Non-pigmented ciliary epithelial cell (primary cell): ENCODE results near the gene NXN.
"Not testable (repeated sequence)": the region's sequence is repeated elsewhere in the genome, so short reads cannot be mapped to it uniquely, and the experiment has no call there.

ENCODE experiments used
- DNase-seq: peaks from one replicate; pipeline ENCODE4 v3.0.0-alpha.2; 2010; ENCODE audit warnings: low read depth

Gene NXN

DNA sequence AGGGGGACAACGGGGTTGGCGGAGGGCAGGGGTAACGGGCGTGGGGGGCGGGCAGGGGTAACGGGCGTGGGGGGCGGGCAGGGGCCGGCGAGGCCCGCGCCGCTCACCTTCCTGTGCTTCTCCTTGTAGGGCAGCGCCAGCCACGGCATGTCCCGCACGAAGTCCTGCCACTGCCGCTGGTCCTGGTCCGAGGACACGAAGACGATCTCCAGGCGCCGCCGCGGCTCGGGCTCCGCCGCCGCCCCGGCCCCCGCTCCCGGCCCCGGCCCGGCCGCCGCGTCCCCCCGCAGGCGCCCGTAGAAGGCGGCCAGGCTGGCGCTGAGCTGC is 401 bp downstream of the NXN start:
- DNase-seq = no peak

DNA sequence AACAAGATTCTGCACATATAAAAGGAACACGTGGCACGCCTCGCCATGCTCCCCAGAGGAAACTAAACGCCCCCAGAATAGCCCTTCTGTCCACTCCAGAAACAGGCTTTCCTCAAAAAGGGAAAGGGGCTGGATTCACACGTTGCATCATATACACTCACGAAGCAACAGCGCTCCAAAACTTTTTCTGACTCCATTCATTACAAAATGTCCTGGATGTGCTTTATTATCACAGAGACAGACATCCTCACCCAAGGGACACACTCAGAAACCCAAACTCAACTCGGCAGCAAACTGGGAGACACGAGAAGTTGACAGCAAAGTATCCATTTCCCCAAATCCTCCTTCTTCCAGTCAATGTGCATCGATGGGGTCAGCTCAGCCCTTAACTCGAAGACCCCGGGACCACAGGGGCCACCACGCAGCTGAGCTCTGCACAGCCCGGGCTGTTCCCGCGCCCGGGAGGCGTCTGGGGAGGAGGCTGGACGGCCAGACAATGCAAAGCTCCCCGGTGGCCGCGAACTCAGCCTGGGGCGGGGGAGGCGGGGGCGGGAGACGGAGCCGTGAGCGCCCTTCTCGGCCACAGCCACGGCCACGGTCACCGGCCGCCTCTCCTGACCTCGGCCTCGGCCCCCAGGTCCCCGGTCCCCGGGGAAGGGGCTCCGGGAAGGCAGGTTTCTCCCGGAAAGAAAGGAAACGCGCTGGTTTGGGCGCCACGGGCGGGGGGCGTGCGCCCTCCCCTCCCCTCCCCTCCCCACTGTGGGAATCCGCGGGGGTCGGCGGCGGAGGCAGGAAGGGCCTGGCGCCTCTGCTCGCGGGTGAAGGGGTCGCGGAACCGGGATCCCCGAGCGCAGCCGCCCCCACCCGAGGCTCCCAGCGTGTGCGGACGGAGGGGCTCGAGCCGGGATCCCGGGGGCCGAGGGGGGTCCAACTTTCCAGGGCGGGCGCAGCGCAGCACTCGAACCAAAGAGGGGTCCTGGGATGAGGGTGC is 1.2 kb downstream of the NXN start:
- DNase-seq = no peak

DNA sequence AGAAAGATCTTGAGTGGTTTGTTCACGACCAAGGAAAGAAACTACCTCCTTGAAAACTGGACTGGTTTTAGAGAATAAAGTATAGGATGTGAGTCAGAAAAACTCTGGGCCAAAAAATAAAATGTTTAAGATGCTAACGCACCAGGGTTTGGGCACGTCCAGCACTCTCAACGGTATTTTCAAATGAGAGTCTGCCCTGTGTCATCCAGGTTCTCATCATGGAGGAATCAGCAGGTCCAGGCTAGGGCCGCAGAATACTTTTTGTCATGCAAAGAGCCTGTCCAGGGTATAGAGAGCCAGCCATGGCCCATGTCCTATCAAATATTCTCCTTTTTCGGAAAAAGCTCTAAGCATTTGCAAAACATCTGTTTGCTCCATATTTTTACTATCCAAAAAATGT is 2.4 kb downstream of the NXN start:
- DNase-seq = no peak

DNA sequence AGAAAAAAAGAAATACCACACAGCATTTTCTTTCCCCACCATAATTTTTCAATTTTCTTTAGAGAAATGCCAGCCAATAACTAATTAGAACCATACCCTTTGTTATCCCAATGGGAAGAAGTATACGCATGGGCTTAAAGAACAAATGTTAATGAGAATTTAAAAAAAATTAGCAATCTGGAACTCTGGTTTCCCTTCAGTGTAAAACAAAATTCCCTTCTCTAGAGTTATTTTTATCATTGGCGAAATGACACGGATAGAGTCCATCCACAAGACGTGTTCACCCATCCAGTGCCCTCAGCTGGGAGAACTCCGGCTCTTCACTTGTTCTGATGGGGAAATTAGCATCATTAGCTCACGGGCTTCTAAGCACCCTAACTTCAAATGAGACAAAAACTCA is 3.3 kb downstream of the NXN start:
- no peak for DNase-seq

DNA sequence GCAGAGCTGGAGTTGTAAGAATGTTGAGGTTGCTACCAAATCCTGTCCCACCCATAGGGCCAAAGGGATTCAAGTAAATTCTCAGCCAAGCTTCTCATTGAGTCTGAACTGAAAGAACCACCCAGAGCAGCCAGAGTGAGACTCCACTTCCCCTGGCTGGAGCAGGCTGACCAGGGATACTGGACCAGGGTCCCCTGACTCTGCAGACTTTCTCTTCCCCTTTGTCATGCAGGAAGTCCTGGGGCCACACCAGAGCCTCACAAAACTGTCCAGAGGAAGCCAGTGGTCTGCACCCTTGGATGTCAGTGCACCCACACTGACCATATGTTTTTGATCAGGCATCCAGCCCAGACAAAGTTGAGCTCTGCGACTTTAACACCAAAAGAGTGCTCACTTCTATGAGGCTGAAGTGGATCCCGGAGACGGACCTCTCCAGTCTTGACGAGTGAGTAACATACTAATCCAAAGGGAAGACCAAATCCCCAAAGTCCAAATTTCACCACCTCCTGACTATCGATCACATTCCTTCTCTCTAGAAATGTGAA is 4.1 kb downstream of the NXN start:
- no peak for DNase-seq

DNA sequence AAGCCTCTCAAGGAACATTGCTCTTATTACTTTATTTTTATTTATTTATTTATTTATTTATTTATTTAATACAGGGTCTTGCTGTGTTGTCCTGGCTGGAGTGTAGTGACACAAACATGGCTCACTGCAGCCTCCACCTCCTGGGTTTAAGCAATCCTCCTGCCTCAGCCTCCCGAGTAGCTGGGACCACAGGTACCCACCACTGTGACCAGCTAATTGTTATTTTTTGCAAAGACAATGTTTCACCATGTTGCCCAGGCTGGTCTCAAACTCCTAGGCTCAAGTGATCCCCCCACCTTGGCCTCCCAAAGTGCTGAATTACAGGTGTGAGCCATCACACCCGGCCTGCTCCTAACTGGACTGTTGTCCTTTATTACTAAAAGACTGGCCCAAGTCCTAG is 4.8 kb downstream of the NXN start:
- not testable (repeated sequence) for DNase-seq

DNA sequence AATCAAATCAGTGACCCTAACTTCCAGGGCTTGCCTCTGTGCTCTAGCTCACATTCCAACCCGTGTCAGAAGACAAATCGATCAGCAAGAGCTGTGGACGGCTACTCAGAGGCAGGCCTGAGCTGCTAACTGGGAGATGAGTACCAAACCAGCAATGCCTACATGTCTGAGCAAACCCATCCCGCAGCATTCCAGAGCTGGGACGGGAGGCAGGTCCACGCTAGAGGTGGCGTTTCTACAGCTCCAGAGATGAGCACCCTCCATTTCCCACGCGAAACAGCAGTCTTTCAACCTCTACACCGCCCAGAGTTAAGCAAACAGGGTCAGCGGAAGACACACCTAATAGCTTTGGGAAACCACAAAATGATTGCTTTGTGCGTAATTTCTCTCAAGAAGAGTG is 6.5 kb downstream of the NXN start:
- no peak for DNase-seq

DNA sequence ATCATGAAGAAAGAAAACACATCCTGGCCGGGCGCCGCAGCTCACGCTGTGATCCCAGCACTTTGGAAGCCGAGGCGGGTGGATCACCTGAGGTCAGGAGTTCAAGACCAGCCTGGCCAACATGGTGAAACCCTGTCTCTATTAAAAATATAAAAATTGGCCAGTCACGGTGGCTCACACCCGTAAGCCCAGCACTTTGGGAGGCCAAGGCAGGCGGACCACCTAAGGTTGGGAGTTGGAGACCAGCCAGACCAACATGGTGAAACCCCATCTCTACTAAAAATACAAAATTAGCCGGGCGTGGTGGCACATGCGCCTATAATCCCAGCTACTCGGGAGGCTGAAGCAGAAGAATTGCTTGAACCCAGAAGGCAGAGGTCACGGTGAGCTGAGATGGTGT is 7.7 kb downstream of the NXN start:
- DNase-seq = not testable (repeated sequence)

DNA sequence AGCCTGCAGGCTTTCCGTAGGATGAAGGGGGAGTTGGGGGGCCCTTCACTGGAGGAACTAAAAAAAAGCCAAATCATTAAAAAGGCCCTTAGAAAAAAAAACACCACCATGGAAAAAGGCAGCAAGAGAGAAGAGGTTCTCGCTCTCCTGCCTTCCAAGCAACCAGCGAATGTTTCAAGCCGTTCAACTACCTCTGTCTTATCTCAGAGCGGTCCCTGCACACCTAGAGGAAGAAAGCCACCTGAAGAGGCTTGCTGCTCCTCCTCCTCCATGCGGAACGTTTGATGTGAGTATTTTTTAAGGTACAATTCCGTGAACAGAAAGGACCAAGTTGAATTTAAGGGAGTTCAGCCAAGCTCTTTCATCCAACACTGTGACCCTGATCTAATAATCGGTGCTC is 9.2 kb downstream of the NXN start:
- DNase-seq = no peak

DNA sequence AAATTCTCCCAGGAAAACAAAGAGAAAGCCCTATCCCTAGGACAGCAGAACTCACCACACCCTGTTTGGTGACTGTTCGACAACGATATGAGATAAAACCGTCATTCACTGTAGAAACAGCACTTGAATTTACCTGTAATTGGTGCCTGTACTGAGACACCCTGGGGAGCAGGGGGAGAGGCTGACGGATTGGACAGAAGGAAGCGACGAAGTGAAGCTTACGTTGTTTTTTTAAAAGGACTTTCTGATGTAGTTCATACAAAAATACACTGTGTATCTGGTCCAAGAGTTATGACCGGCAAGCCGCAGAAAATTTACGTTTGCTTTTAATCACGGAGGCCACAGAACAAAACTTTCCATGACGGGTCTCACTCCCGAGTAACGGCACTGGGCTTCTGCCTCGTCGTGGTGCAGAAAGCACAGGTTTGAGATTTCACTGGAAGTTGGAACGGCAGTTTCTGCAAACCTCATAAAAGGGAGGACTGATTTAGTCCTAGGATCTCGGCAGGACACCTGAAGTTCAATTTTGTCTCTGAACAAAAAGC is 9.7 kb downstream of the NXN start:
- DNase-seq = no peak

DNA sequence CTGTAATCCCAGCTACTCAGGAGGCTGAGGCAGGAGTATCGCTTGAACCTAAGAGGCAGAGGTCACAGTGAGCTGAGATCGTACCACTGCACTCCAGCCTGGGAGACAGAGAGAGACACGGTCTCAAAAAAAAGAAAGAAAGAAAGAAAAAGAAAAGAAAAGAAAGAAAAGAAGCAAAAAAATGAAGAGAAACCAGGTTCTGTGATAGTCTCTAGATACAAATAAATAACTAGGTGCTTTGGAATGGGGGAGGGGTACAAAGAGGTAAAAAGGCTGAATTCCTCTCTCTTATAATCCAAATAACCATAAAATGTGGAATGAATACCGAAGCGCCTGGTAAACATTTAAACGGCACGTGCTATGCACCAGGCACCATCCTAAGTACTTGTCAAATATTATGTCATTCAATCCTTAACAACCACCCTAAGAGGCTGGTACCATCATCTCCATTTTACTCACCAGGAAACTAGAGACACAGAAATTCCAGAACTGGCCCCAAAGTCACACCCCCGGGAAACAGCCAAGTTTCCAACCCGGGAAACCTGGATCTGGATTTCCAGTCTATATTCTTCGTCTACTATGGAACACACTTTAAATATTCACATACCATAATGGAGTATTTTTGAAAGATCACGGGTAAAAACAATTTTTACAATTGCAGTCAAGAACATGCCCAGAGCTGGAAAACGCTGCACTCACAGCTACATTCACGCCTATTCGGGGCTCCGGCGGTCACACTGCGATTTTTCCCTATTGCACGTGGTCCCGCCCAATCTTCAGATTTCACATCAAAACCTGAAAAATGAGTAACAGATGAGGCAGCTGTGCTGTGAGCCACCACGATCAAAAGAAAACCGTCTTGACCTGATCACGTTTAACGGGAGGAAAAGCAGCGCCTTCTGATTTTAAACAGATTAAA is 10.5 kb downstream of the NXN start:
- no peak for DNase-seq

DNA sequence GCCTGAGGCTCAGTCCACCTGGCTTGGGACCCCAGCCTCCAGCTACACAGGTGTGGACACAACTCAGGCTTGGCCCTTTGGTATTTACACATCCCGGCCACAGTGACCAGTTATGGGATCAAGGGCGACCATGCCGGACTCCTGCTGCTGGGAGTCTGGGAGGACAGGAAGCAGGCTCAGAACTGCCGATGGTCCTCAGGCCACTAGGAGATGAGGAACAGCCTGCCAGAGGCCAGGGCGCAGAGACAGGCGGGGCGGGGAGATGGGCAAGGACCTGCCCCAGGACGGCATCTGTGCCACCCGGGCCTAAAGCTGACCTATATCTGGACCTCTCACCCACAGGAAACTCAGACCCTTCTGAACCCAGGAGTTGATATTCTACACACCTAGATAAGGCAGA is 12.5 kb downstream of the NXN start:
- DNase-seq = no peak

DNA sequence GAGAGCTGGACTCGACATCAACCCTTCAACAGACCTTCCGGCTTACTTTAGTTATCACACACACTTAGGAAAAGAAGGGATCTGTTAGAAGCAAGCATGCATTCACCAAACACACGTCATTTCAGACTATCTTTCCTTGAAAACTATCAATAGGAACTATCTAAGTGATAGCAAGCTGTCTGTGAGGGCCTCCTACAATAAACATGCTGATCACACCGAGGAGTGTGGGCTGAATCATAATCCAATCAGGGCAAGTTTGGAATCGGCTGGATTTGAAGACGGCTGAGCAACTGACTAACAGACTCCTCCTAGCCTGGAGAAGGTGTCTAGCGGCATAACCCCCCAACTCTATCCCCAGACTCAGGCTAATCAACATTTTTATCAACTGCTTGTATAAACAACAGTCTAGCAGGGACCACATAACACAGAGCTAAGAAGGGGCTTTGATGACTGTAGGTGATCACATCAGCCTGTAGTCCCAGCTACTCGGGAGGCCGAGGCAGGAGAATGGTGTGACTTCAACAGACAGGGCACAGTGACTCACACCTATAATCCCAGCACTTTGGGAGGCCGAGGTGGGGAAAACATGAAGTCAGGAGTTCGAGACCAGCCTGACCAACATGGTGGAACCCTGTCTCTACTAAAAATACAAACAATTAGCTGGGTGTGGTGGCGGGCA is 14.1 kb downstream of the NXN start:
- no peak for DNase-seq

DNA sequence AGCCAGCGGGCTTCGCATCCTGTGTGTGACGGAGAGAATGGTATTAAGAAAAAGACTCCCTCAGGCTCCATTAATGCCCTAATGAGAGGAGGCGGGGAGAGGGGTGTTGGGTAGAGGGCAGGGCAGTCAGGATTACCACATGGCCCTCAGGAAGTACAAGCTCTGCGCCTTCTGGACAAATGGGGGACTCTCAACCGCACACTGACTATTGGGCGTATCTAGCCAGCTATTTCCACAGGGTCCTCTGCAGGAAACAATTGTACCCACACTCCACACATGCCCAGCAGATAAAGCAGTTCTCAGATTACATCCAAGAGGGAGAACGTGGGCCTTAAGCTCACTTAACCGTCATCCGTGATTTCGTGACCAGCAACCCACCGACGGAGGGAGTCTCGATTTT is 14.7 kb downstream of the NXN start:
- no peak for DNase-seq

DNA sequence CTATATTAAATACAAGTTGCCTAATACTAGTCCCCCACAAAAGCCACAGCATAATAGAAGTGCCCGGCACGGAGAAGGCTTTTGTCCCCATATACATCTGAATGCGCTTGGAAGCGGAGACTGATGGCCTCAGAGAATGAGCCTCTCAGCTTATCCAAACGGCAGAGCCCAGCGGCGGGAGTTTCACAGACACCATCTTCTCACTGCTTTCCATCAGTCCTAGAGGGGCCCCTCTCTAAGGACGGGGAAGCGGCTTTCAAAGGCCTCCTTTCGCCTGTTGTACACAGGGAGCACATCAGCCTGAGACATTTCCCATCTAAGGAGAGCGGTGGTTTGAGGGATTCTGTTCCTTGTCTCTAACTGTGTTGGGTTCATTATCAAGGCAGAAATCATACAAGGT is 16.9 kb downstream of the NXN start:
- DNase-seq = no peak

DNA sequence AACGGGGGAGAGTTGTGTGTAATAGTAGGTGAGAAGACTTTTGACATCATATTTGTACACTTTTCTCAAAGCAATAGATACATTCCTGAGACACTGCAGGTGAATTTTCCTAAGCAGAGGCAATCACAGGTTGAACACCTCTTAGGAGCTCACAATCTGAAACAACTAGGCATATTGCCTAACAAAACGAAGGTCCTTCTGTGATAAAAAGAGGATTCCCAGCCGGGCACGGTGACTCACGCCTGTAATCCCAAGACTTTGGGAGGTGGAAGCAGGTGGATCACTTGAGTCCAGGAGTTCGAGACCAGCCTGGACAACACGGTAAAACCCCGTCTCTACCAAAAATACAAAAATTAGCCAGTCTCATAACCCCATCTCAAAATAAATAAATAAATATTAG is 17.4 kb downstream of the NXN start:
- DNase-seq = no peak

DNA sequence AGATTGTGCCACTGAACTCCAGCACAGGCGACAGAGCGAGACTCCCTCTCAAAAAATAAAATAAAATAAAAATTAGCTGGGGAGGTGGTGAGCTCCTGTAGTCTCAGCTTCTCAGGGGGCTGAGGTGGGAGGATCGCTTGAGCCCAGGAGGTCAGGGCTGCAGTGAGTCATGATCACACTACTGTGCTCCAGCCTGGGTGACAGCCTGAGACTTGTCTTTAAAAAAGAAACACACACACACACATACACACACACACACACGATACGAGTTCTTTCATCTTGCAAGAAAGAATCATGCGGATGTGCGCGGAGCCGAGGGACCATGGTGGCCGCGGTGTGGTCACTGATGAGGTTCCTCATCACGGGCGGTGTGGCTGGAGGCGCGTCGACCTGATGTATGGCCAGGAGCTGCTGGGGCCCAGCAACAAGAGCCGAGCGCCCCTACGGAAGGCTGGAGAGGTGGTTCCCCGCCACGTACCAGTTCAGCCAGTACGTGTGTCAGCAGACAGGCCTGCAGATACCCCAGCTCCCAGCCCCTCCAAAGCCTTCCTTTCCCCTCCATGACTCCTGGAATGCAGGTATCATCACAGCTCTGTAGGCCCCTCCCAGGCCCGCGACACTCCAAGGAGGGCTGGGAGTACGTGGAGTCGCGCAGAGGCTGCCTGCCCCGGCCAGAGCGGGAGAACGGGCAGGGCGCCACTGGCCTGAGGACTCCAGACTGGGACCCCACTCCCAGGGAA is 20.7 kb downstream of the NXN start:
- DNase-seq = no peak

DNA sequence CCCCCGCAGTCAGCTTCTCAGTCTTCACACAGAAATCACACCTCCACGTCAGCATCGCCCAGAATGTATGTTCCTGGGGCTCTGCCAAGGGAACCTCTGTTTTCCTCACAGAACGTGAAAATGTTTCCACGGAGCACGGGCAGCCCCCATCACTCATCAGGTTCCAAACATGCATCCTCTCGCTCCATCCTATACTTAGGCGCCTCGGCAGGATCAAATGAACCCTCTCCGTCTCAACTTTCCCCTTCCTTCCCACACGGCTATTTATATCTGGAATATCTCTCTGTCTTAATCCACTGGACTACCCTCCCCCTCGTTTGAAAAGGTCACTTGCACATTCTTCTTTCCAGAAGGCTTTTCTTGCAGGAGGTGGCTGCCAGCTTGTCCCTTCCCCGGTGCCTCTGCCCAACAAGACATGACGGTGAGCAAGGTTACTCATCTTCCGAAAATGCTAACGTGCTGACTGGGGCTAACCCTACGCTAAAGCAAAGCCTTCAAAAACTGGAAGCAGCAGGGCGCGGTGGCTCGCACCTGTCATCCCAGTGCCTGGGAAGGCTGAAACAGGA is 21.6 kb downstream of the NXN start:
- no peak for DNase-seq

DNA sequence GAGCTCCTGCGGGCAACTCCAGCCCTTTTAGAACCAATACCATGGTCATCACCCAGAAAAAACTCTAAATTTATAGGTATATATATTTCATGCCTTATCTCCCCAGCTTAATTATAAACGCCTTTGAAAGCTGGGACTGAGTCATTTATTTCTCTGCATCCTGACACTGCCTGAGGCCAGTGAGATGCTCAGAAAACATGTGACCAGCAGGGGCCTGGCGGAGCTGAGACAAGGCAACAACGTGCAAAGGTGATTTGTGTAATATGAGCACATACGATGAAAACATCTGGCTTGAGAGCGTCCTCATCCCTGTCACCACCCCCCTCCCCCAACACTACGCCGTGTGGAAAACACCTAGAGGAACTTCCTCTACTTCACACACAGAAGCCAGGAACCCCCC is 22.7 kb downstream of the NXN start:
- DNase-seq = no peak

DNA sequence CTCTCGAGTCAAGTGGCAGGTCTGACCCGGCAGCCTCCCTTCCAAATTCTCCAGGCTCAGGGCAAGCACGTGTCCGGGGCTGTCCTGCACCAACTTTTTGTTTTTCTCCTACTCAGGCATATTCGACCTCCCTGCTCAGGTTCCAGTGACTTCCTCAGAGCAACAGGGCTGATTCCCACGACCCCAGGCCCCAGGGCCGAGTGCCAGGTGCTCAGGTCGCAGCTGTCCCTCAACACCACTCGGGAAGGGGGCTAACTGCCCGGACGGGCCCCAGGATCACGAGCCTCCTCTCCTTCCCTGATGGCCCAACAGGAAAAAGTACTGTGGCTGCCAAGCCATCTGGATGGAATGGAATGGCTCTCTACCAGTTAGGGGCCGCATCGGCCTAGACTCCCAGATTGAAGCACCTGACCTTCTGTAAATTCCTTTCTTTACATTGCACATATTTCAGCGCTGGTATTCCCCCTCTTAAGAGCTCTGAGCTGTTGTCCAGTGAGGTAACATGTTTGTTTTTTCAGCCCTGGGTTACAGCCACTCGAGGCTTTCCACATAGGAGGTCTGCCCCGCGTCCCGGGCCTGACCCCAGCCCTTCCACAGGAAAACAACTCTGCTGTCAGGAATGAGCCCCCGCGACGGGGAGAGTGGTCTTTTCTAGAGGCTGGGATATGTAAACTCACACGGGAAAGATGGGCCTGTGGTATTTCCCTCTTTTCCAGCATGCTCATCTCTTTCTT is 25.0 kb downstream of the NXN start:
- DNase-seq = no peak
